Measurements from ENCODE around the gene TMEM234. TPM values are rescaled to one million over a fixed set of nuclear protein-coding genes. Genes with fewer than 3 reads are reported as not detected.

The TMEM234 gene
- total RNA-seq, 2 experiments from 2014 or later = 15.7 to 16.5 TPM

- H3K36me3 Mint-ChIP-seq = peaks cover 6% of the 10 kb centered on the region
- no peaks in the 10 kb centered on the region for H3K4me1 Mint-ChIP-seq
- POLR2A ChIA-PET = interaction anchor here (1.1 kb wide), 1 partner anchor 9 kb away, joined by 3 read pairs; no protein-coding TSS in a partner anchor
- no peak for ATAC-seq (ENCODE audit: low read depth)
- no peaks in the 10 kb centered on the region for H3K27me3 Mint-ChIP-seq
- no peak overlapping the region for H3K27ac Mint-ChIP-seq
- DNase-seq = no peak
- no peak overlapping the region for H3K4me3 Mint-ChIP-seq
- H3K9me3 Mint-ChIP-seq = no peaks in the 10 kb centered on the region
These were observed 9.8 kb upstream of the TMEM234 start for GRCh38 chr1:32231843-32232432.

- no peak overlapping the region for H3K27ac Mint-ChIP-seq
- POLR2A ChIA-PET = no interaction called here
- ATAC-seq (ENCODE audit: low read depth) (no peak), DNase-seq (no peak)
- H3K27me3 Mint-ChIP-seq = no peaks in the 10 kb centered on the region
- H3K4me3 Mint-ChIP-seq = no peak overlapping the region
- peaks cover 14% of the 10 kb centered on the region for H3K36me3 Mint-ChIP-seq
- H3K4me1 Mint-ChIP-seq = peaks cover 7% of the 10 kb centered on the region
- H3K9me3 Mint-ChIP-seq = no peaks in the 10 kb centered on the region
These were observed 6.6 kb upstream of the TMEM234 start for GRCh38 chr1:32228771-32229170.

- DNase-seq (no peak), ATAC-seq (ENCODE audit: low read depth) (no peak)
- H3K4me1 Mint-ChIP-seq = peaks cover 20% of the 10 kb centered on the region
- H3K4me3 Mint-ChIP-seq = peak overlapping the region; percentile 44
- POLR2A ChIA-PET = no interaction called here
- H3K36me3 Mint-ChIP-seq = peaks cover 14% of the 10 kb centered on the region
- no peaks in the 10 kb centered on the region for H3K27me3 Mint-ChIP-seq
- H3K27ac Mint-ChIP-seq = peak overlapping the region; percentile 49
- H3K9me3 Mint-ChIP-seq = no peaks in the 10 kb centered on the region
These were observed 2.1 kb upstream of the TMEM234 start for GRCh38 chr1:32224285-32224684.

- peaks cover 20% of the 10 kb centered on the region for H3K4me1 Mint-ChIP-seq
- no peak for DNase-seq
- POLR2A ChIA-PET = interaction anchor here (0.6 to 2.2 kb wide), 4 partner anchors 12 to 95 kb away, joined by 3 to 8 read pairs (median 3); partner anchors contain the start of gene LCK
- no peaks in the 10 kb centered on the region for H3K9me3 Mint-ChIP-seq
- H3K27me3 Mint-ChIP-seq = no peaks in the 10 kb centered on the region
- peaks cover 13% of the 10 kb centered on the region for H3K36me3 Mint-ChIP-seq
- H3K4me3 Mint-ChIP-seq = peak overlapping the region; percentile 96
- H3K27ac Mint-ChIP-seq = peak overlapping the region; percentile 95
- ATAC-seq (ENCODE audit: low read depth) = no peak
These were observed 1.5 kb upstream of the TMEM234 start for GRCh38 chr1:32223683-32224082.

- Mint-ChIP-seq H3K4me3 (peak overlapping the region; percentile 96), H3K27me3 (no peaks in the 10 kb centered on the region), H3K9me3 (no peaks in the 10 kb centered on the region), H3K4me1 (peaks cover 23% of the 10 kb centered on the region), H3K27ac (peak overlapping the region; percentile 43), H3K36me3 (peaks cover 8% of the 10 kb centered on the region)
- DNase-seq = no peak
- no peak for ATAC-seq (ENCODE audit: low read depth)
- POLR2A ChIA-PET = interaction anchor here (1.0 to 2.2 kb wide), 5 partner anchors 16 to 52 kb away, joined by 3 to 11 read pairs (median 7); partner anchors contain the start of genes IQCC and LCK
These were observed 573 bp downstream of the TMEM234 start for GRCh38 chr1:32221581-32221979.

GRCh38 chr1:32220746-32221580 is 1.2 kb downstream of the TMEM234 start:
- no peaks in the 10 kb centered on the region for H3K27me3 Mint-ChIP-seq
- H3K9me3 Mint-ChIP-seq = no peaks in the 10 kb centered on the region
- POLR2A ChIA-PET = interaction anchor here (0.9 to 2.0 kb wide), 4 partner anchors 10 to 53 kb away, joined by 3 to 11 read pairs (median 4); partner anchors contain the start of gene IQCC
- H3K36me3 Mint-ChIP-seq = peaks cover 8% of the 10 kb centered on the region
- no peak for DNase-seq
- ATAC-seq (ENCODE audit: low read depth) = no peak
- peak overlapping the region; percentile 43 for H3K27ac Mint-ChIP-seq
- peaks cover 21% of the 10 kb centered on the region for H3K4me1 Mint-ChIP-seq
- peak overlapping the region; percentile 96 for H3K4me3 Mint-ChIP-seq

- Mint-ChIP-seq H3K27ac (no peak overlapping the region), H3K4me1 (peaks cover 24% of the 10 kb centered on the region), H3K9me3 (no peaks in the 10 kb centered on the region), H3K36me3 (peaks cover 2% of the 10 kb centered on the region), H3K4me3 (no peak overlapping the region), H3K27me3 (no peaks in the 10 kb centered on the region)
- ATAC-seq (ENCODE audit: low read depth) (no peak), DNase-seq (no peak)
- POLR2A ChIA-PET = no interaction called here
These were observed 3.1 kb downstream of the TMEM234 start for GRCh38 chr1:32219022-32219421.

- Mint-ChIP-seq H3K27ac (peak overlapping the region; percentile 59), H3K36me3 (no peaks in the 10 kb centered on the region), H3K27me3 (no peaks in the 10 kb centered on the region), H3K9me3 (no peaks in the 10 kb centered on the region), H3K4me1 (peaks cover 16% of the 10 kb centered on the region), H3K4me3 (no peak overlapping the region)
- DNase-seq (no peak), ATAC-seq (ENCODE audit: low read depth) (no peak)
- POLR2A ChIA-PET = interaction anchor here (1.1 to 3.0 kb wide), 12 partner anchors 11 to 119 kb away, joined by 3 to 16 read pairs (median 5); partner anchors contain the start of genes CCDC28B, IQCC, LCK and MARCKSL1
These were observed 5.6 kb downstream of the TMEM234 start for GRCh38 chr1:32216566-32216965.

GRCh38 chr1:32215629-32216480 is 6.3 kb downstream of the TMEM234 start:
- no peaks in the 10 kb centered on the region for H3K36me3 Mint-ChIP-seq
- no peaks in the 10 kb centered on the region for H3K27me3 Mint-ChIP-seq
- peaks cover 11% of the 10 kb centered on the region for H3K4me1 Mint-ChIP-seq
- H3K4me3 Mint-ChIP-seq = no peak overlapping the region
- DNase-seq = peak; percentile 53
- ATAC-seq (ENCODE audit: low read depth) = peak; percentile 86
- H3K27ac Mint-ChIP-seq = peak overlapping the region; percentile 60
- POLR2A ChIA-PET = interaction anchor here (0.5 to 3.0 kb wide), 14 partner anchors 10 to 1206 kb away, joined by 3 to 16 read pairs (median 4); partner anchors contain the start of genes CCDC28B, IQCC, LCK and MARCKSL1
- H3K9me3 Mint-ChIP-seq = no peaks in the 10 kb centered on the region

GRCh38 chr1:32208891-32209328 is 13.2 kb downstream of the TMEM234 start, which contains the start of gene DCDC2B:
Gene DCDC2B (plus strand): TSS chr1:32209089. CDS start chr1:32209094, 5 bp downstream.
- POLR2A ChIA-PET = interaction anchor here (1.6 to 2.2 kb wide), 2 partner anchors 8 to 10 kb away, joined by 3 to 8 read pairs; partner anchors contain the start of gene CCDC28B
- peaks cover 14% of the 10 kb centered on the region for H3K36me3 Mint-ChIP-seq
- H3K4me3 Mint-ChIP-seq = no peak within 1 kb of the TSS
- ATAC-seq (ENCODE audit: low read depth) = no peak
- H3K4me1 Mint-ChIP-seq = peaks cover 15% of the 10 kb centered on the region
- no peaks in the 10 kb centered on the region for H3K9me3 Mint-ChIP-seq
- H3K27ac Mint-ChIP-seq = no peak within 1 kb of the TSS
- no peak for DNase-seq
- H3K27me3 Mint-ChIP-seq = no peaks in the 10 kb centered on the region

GRCh38 chr1:32208469-32208868 is 13.7 kb downstream of the TMEM234 start:
- Mint-ChIP-seq H3K4me3 (no peak overlapping the region), H3K27me3 (no peaks in the 10 kb centered on the region), H3K36me3 (peaks cover 16% of the 10 kb centered on the region), H3K9me3 (no peaks in the 10 kb centered on the region), H3K27ac (no peak overlapping the region), H3K4me1 (peaks cover 16% of the 10 kb centered on the region)
- ATAC-seq (ENCODE audit: low read depth) (no peak), DNase-seq (no peak)
- POLR2A ChIA-PET = interaction anchor here (1.6 kb wide), 1 partner anchor 9 kb away, joined by 3 read pairs; no protein-coding TSS in a partner anchor

Measured in activated naive CD8-positive, alpha-beta T cell treated with anti-CD3 and anti-CD28 coated beads, Interleukin-2, amount 10 ng/mL, durations not matched to agents 7 days and 5 days (primary cell).